Measurements from ENCODE around the gene ERC1. TPM values are rescaled to one million over a fixed set of nuclear protein-coding genes. Genes with fewer than 3 reads are reported as not detected.
A peak's percentile ranks its signal among the peaks of the same experiment; 100 is the strongest.

The ERC1 gene
- total and polyA plus RNA-seq, 3 experiments from 2014 or later, result 11.0 to 24.2 (median 22.6) TPM

DNA sequence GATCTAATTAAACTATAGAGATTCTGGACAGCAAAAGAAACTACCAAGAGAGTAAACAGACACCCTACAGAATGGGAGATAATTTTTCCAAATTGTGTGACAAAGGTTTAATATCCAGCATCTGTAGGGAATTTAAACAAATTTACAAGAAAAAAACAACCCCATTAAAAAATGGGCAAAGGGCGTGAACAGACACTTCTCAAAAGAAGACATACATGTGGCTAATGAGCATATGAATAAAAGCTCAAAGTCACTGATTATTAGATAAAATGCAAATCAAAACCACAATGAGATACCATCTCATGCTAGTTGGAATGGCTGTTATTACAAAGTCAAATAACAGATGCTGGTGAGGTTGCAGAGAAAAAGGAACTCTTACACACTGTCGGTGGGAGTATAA lies 309.4 kb downstream of the ERC1 start:
- CTCF ChIA-PET, result no interaction called here
- no peaks in the 10 kb centered on the region for H3K27me3 Mint-ChIP-seq

DNA sequence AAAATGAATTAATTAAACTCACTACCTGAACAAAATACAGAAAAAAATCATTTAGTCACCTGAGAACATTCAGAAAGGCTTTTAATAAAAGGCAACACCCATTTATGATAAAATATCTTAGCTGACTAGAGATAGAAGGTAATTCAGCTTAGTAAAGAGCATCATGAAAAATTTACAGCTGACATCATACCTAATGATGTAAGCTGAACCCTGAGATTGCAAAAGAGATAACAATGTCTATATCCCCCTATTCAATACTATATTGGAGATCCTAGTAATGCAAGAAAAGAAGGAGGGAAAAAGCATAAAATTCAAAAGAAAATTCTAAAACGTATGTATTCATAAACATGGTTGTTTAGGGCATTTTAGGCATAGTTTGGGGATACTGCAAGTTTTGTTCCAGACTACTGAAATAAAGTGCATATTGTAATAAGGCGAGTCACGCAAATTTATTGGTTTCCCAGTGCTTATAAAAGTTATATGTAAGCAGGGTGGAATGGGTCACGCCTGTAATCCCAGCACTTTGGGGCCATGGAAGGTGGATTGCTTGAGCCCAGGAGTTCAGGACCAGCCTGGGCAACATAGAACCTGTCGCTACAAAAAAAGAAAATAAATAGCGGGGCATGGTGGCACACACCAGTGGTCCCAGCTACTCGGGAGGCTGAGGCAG lies 311.3 kb downstream of the ERC1 start:
- Mint-ChIP-seq H3K4me3 (no peak overlapping the region), H3K27me3 (no peaks in the 10 kb centered on the region), H3K9me3 (no peaks in the 10 kb centered on the region), H3K27ac (no peak overlapping the region), H3K4me1 (peaks cover 0 to 6% (median 0%) of the 10 kb centered on the region in 3 donors), H3K36me3 (peaks cover 15 to 24% (median 18%) of the 10 kb centered on the region in 3 donors)
- Histone ChIP-seq H3K4me3 (ENCODE audit: low read length) (no peak overlapping the region), H3K4me1 (ENCODE audit: insufficient read depth, low read length) (no peaks in the 10 kb centered on the region), H3K27me3 (ENCODE audit: insufficient read depth, low read length, poor library complexity, severe bottlenecking) (no peaks in the 10 kb centered on the region), H3K9me3 (ENCODE audit: low read length) (no peaks in the 10 kb centered on the region), H3K36me3 (ENCODE audit: insufficient read depth, low read length) (no peaks in the 10 kb centered on the region), H3K27ac (ENCODE audit: low read depth, low read length) (no peak overlapping the region)
- no peak for DNase-seq
- CTCF ChIA-PET, result no interaction called here
- POLR2A ChIA-PET, result no interaction called here

More for the DNA sequence above, 309.4 kb downstream of the ERC1 start:
- Histone ChIP-seq H3K36me3 (ENCODE audit: insufficient read depth, low read length) (no peaks in the 10 kb centered on the region), H3K9me3 (ENCODE audit: low read length) (no peaks in the 10 kb centered on the region), H3K4me3 (ENCODE audit: low read length) (no peak overlapping the region), H3K4me1 (ENCODE audit: insufficient read depth, low read length) (no peaks in the 10 kb centered on the region), H3K27ac (ENCODE audit: low read depth, low read length) (no peak overlapping the region), H3K27me3 (ENCODE audit: insufficient read depth, low read length, poor library complexity, severe bottlenecking) (no peaks in the 10 kb centered on the region)
- DNase-seq, result no peak
- Mint-ChIP-seq H3K4me3 (no peak overlapping the region), H3K9me3 (no peaks in the 10 kb centered on the region), H3K36me3 (peaks cover 16 to 29% (median 26%) of the 10 kb centered on the region in 3 donors), H3K4me1 (peaks cover 0 to 6% (median 0%) of the 10 kb centered on the region in 3 donors), H3K27ac (no peak overlapping the region)
- POLR2A ChIA-PET, result no interaction called here

DNA sequence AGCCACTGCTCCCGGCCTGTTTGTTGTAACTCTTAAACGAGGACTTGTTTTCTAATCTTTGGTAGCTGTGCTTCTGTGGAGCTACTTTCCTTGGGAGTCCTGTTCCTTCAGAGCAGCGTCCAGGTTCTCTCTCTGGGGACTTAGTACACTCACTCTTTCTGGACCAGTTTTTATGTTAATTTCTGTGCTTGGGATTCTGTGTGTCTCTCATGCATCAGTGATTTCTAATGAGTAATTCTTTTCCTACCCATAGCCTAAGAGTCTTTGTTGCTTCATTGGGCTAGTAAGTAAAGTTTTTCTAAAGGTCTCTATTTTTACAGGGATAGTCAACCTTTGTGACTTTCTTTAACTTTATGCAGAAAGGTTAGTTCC lies 314.0 kb downstream of the ERC1 start:
- H3K36me3 ChIP-seq (ENCODE audit: insufficient read depth, low read length), result no peaks in the 10 kb centered on the region
- Mint-ChIP-seq H3K4me3 (no peak overlapping the region), H3K27ac (no peak overlapping the region), H3K9me3 (no peaks in the 10 kb centered on the region), H3K36me3 (peaks cover 9 to 15% (median 10%) of the 10 kb centered on the region in 3 donors), H3K27me3 (no peaks in the 10 kb centered on the region), H3K4me1 (peaks cover 0 to 5% (median 0%) of the 10 kb centered on the region in 3 donors)
- no peaks in the 10 kb centered on the region for H3K27me3 ChIP-seq (ENCODE audit: insufficient read depth, low read length, poor library complexity, severe bottlenecking)
- CTCF ChIA-PET, result no interaction called here
- no peak overlapping the region for H3K27ac ChIP-seq (ENCODE audit: low read depth, low read length)
- H3K9me3 ChIP-seq (ENCODE audit: low read length), result no peaks in the 10 kb centered on the region
- no peaks in the 10 kb centered on the region for H3K4me1 ChIP-seq (ENCODE audit: insufficient read depth, low read length)
- POLR2A ChIA-PET, result no interaction called here
- DNase-seq, result no peak
- no peak overlapping the region for H3K4me3 ChIP-seq (ENCODE audit: low read length)

DNA sequence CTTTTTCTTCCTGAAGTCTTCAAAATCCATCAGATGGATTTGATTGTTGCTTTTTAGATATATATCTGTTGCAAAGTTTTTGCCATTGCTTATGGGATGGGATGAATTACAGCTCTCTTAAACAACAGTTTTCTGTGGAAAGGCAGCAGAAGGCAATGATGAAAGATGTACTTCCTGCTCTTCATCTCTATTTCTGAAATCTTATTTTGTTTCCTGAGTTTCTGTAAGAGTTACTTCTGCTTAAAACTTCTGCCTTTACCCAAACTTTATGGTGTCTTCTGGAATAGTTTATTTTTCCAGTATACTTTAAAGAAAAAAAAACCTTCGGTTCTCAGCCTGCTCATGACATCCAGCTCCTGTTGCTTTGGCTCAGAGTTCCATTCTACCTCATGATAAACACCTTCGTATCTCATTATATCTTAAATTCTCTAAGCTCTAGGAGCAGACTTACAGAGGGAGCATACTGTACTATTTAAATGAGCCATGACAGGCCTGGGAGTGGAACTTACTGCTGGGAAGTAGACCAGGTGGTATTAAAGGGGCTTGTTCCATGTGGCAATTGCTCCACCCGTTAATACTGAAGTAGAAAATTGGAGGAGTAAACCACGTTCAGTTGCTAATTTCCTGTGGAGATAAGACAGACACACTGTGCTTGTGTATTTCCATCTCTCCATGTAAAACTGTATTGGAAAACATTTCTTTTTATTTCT lies 314.9 kb downstream of the ERC1 start:
- Histone ChIP-seq H3K27ac (ENCODE audit: low read depth, low read length) (no peak overlapping the region), H3K4me3 (ENCODE audit: low read length) (no peak overlapping the region), H3K9me3 (ENCODE audit: low read length) (no peaks in the 10 kb centered on the region), H3K27me3 (ENCODE audit: insufficient read depth, low read length, poor library complexity, severe bottlenecking) (no peaks in the 10 kb centered on the region), H3K36me3 (ENCODE audit: insufficient read depth, low read length) (no peaks in the 10 kb centered on the region), H3K4me1 (ENCODE audit: insufficient read depth, low read length) (no peaks in the 10 kb centered on the region)
- no peak for DNase-seq
- H3K27me3 Mint-ChIP-seq, result no peaks in the 10 kb centered on the region
- peak overlapping the region in 2 of 8 donors; percentile 30 to 36 for H3K27ac Mint-ChIP-seq
- H3K36me3 Mint-ChIP-seq, result peaks cover 1 to 11% (median 2%) of the 10 kb centered on the region in 3 donors
- H3K4me3 Mint-ChIP-seq, result no peak overlapping the region
- no peaks in the 10 kb centered on the region for H3K4me1 Mint-ChIP-seq
- ChIA-PET CTCF (no interaction called here), POLR2A (no interaction called here)
- no peaks in the 10 kb centered on the region for H3K9me3 Mint-ChIP-seq

DNA sequence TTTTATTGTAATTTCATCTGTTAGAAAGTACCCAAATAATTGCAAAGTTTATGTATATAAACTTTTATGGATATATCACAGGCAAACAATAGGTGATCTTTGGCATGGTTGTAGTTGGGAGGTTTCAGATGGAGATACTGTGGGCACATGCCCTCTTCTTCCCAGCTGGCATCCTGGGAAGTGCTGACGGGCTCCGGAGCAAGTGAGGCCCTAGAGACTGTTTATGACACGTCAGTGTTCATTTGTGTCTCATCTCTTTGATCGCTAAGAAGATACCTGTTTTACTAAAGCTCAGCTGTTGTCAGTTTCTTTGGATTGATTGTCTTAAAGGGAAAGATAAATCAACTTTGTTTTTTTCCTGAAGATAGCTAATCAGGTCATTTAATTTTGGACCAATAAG lies 315.8 kb downstream of the ERC1 start:
- H3K4me1 Mint-ChIP-seq, result no peaks in the 10 kb centered on the region

DNA sequence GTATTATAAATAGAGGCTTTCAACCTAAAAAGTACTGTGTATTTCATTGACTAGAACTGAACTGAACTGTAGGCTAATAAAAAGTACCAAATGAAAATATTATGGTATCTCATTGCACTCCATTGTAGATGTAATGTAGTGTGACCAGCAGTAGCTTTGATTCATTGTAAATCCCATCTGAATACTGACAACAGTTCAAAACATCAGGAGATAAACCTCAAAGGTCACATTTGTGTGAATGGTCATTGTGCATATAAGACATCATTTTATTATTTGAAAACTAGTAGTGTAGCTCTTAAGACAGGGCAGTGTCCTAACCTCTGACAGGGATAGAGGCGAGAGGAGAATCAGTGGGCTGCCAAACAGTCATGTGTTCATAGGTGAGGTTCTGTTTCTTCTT lies 316.8 kb downstream of the ERC1 start:
- POLR2A ChIA-PET, result no interaction called here
- H3K27me3 ChIP-seq (ENCODE audit: insufficient read depth, low read length, poor library complexity, severe bottlenecking), result no peaks in the 10 kb centered on the region
- H3K4me1 Mint-ChIP-seq, result no peaks in the 10 kb centered on the region
- H3K36me3 Mint-ChIP-seq, result peaks cover 6 to 15% (median 9%) of the 10 kb centered on the region in 3 donors
- no peaks in the 10 kb centered on the region for H3K27me3 Mint-ChIP-seq
- no peaks in the 10 kb centered on the region for H3K4me1 ChIP-seq (ENCODE audit: insufficient read depth, low read length)
- no peak overlapping the region for H3K27ac ChIP-seq (ENCODE audit: low read depth, low read length)
- no peaks in the 10 kb centered on the region for H3K9me3 Mint-ChIP-seq
- DNase-seq, result no peak
- no peak overlapping the region for H3K4me3 ChIP-seq (ENCODE audit: low read length)
- H3K27ac Mint-ChIP-seq, result no peak overlapping the region
- no peaks in the 10 kb centered on the region for H3K9me3 ChIP-seq (ENCODE audit: low read length)
- CTCF ChIA-PET, result interaction anchor here (0.8 to 0.9 kb wide), 2 partner anchors 66 to 281 kb away, joined by 3 read pairs; no protein-coding TSS in a partner anchor
- no peaks in the 10 kb centered on the region for H3K36me3 ChIP-seq (ENCODE audit: insufficient read depth, low read length)
- no peak overlapping the region for H3K4me3 Mint-ChIP-seq

More for the DNA sequence above, 315.8 kb downstream of the ERC1 start:
- no peak overlapping the region for H3K27ac Mint-ChIP-seq
- H3K27me3 Mint-ChIP-seq, result no peaks in the 10 kb centered on the region
- ChIA-PET CTCF (no interaction called here), POLR2A (no interaction called here)
- H3K27me3 ChIP-seq (ENCODE audit: insufficient read depth, low read length, poor library complexity, severe bottlenecking), result no peaks in the 10 kb centered on the region
- H3K27ac ChIP-seq (ENCODE audit: low read depth, low read length), result no peak overlapping the region
- H3K4me3 Mint-ChIP-seq, result no peak overlapping the region
- DNase-seq, result no peak
- no peaks in the 10 kb centered on the region for H3K4me1 ChIP-seq (ENCODE audit: insufficient read depth, low read length)
- no peaks in the 10 kb centered on the region for H3K36me3 ChIP-seq (ENCODE audit: insufficient read depth, low read length)
- H3K9me3 ChIP-seq (ENCODE audit: low read length), result no peaks in the 10 kb centered on the region
- H3K9me3 Mint-ChIP-seq, result no peaks in the 10 kb centered on the region
- no peak overlapping the region for H3K4me3 ChIP-seq (ENCODE audit: low read length)
- peaks cover 0 to 11% (median 2%) of the 10 kb centered on the region in 3 donors for H3K36me3 Mint-ChIP-seq

DNA sequence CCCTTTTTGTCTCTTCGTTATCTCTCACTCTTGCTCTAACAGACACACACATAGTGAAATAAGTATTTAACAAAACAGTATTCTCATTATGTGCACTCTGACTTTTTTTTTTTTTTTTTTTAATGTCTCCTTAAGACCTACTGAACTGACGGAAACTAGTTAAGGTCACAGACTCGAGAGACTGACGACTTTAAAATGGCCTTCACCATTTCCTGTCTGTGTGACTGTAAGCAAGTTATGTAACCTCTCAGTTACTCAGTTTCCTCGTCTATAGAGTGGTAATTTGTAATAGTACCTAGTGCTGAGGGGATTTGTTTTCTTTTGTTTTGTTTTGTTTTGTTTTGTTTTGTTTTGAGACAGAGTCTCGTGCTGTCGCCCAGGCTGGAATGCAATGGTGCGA lies 318.6 kb downstream of the ERC1 start:
- Histone ChIP-seq H3K4me3 (ENCODE audit: low read length) (no peak overlapping the region), H3K36me3 (ENCODE audit: insufficient read depth, low read length) (no peaks in the 10 kb centered on the region), H3K4me1 (ENCODE audit: insufficient read depth, low read length) (no peaks in the 10 kb centered on the region), H3K9me3 (ENCODE audit: low read length) (no peaks in the 10 kb centered on the region), H3K27ac (ENCODE audit: low read depth, low read length) (no peak overlapping the region), H3K27me3 (ENCODE audit: insufficient read depth, low read length, poor library complexity, severe bottlenecking) (no peaks in the 10 kb centered on the region)
- DNase-seq, result no peak
- Mint-ChIP-seq H3K9me3 (peaks cover 0 to 5% (median 0%) of the 10 kb centered on the region in 5 donors), H3K27me3 (no peaks in the 10 kb centered on the region), H3K27ac (peak overlapping the region in 2 of 8 donors; percentile 11 to 59), H3K4me1 (no peaks in the 10 kb centered on the region), H3K4me3 (no peak overlapping the region), H3K36me3 (peaks cover 14 to 20% (median 17%) of the 10 kb centered on the region in 3 donors)
- CTCF ChIA-PET, result no interaction called here
- POLR2A ChIA-PET, result no interaction called here

DNA sequence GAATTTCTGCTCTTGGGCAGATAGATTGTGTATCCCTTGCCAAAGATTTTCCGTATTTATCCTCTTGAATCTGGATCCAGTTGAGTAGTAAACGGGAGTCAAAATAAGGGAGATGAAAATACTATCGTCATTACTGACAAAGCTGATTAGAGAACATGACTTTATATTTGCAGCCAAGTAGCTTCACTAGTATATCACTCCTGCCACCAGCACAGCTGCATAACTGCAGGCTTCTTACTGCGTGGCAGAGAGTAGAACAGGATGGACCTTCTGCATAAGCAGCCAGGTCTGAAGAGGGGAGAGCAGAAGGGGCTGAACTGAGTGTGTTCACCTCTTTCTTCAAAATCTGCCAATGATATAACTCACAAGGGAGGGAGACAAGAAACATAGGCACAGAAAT lies 319.6 kb downstream of the ERC1 start:
- Histone ChIP-seq H3K9me3 (ENCODE audit: low read length) (no peaks in the 10 kb centered on the region), H3K36me3 (ENCODE audit: insufficient read depth, low read length) (no peaks in the 10 kb centered on the region), H3K4me1 (ENCODE audit: insufficient read depth, low read length) (no peaks in the 10 kb centered on the region), H3K27ac (ENCODE audit: low read depth, low read length) (no peak overlapping the region), H3K27me3 (ENCODE audit: insufficient read depth, low read length, poor library complexity, severe bottlenecking) (no peaks in the 10 kb centered on the region), H3K4me3 (ENCODE audit: low read length) (no peak overlapping the region)
- H3K27me3 Mint-ChIP-seq, result no peaks in the 10 kb centered on the region
- no peak for DNase-seq
- peaks cover 18 to 28% (median 18%) of the 10 kb centered on the region in 3 donors for H3K36me3 Mint-ChIP-seq
- H3K27ac Mint-ChIP-seq, result no peak overlapping the region
- H3K9me3 Mint-ChIP-seq, result peaks cover 0 to 5% (median 0%) of the 10 kb centered on the region in 5 donors
- no peaks in the 10 kb centered on the region for H3K4me1 Mint-ChIP-seq
- POLR2A ChIA-PET, result no interaction called here
- no peak overlapping the region for H3K4me3 Mint-ChIP-seq
- CTCF ChIA-PET, result no interaction called here

Measured in CD8-positive, alpha-beta memory T cell (primary cell).